Activated CD8-positive, alpha-beta T cell treated with anti-CD3 and anti-CD28 coated beads, Interleukin-2, amount 10 ng/mL, durations not matched to agents 7 days and 5 days (primary cell): ENCODE data around the gene ESRRB. TPM values are rescaled to one million over a fixed set of nuclear protein-coding genes. Genes with fewer than 3 reads are reported as not detected.

Experiments used
- ATAC-seq: fragments of 150-1000 bp; cut with Tn5 transposase; one replicate; pipeline ENCODE4 v1.10.0; 2021; ENCODE audit warnings: moderate library complexity
- CTCF ChIA-PET: fragments of 350-600 bp; sonication (Branson Sonifier 250); formaldehyde crosslinking; loops from one replicate; lab custom pipeline; 2021; ENCODE audit warnings: antibody characterized with exemption; lab: Charles Lee
- POLR2A ChIA-PET: fragments of 350-600 bp; sonication (Branson Sonifier 250); formaldehyde crosslinking; loops from one replicate; lab custom pipeline; 2021; ENCODE audit warnings: antibody characterized with exemption; lab: Charles Lee
- DNase-seq: peaks from one replicate; pipeline ENCODE4 v3.0.0-alpha.2; 2020
- H3K27ac Mint-ChIP-seq: one replicate; pipeline ENCODE4 v1.8.0; 2021; ENCODE audit warnings: mild to moderate bottlenecking, mixed read lengths
- H3K27me3 Mint-ChIP-seq: one replicate; pipeline ENCODE4 v1.8.0; 2021; ENCODE audit warnings: low read depth, mixed read lengths
- H3K36me3 Mint-ChIP-seq: one replicate; pipeline ENCODE4 v1.8.0; 2021; ENCODE audit warnings: low read depth, mixed read lengths
- H3K4me1 Mint-ChIP-seq: one replicate; pipeline ENCODE4 v1.8.0; 2021; ENCODE audit warnings: low read depth, mixed read lengths
- H3K4me3 Mint-ChIP-seq: one replicate; pipeline ENCODE4 v1.8.0; 2021; ENCODE audit warnings: mild to moderate bottlenecking, mixed read lengths
- H3K9me3 Mint-ChIP-seq: one replicate; pipeline ENCODE4 v1.8.0; 2022; ENCODE audit warnings: mixed read lengths; ENCODE audit not compliant: insufficient read depth
- total RNA-seq, 2 experiments: library from RNA; stranded (reverse); gene quantifications; one replicate each; pipeline ENCODE4 v1.2.3, GENCODE V29; 2021

The ESRRB gene
- total RNA-seq, 2 experiments from 2014 or later = 0.05 TPM; not detected in 1

GRCh38 chr14:76463105-76463504 is 87.2 kb downstream of the ESRRB start:
- Mint-ChIP-seq H3K4me1 (no peaks in the 10 kb centered on the region), H3K4me3 (no peak overlapping the region), H3K36me3 (no peaks in the 10 kb centered on the region), H3K27ac (no peak overlapping the region), H3K9me3 (no peaks in the 10 kb centered on the region), H3K27me3 (no peaks in the 10 kb centered on the region)
- POLR2A ChIA-PET = no interaction called here
- ATAC-seq (no peak), DNase-seq (no peak)
- CTCF ChIA-PET = no interaction called here

DNA sequence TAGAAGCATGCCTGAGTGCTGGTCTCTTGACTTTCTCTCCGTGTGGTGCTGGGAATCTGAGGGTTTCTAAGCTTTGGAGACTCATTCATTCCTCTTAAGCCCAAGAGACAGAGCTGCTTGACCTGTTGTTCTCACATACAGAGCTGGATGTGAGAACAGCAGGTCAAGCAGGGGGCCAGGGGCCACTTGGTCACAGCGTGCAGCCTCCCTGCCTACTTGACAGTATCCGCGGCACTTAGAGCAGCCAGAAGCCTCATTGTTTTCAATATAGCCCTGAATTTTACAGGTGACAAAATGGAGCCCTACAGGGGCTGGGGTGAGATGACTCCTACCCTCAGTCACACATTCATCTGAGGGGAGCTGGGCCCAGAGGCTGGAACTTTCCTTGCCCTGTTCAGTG is 88.9 kb downstream of the ESRRB start:
- H3K27me3 Mint-ChIP-seq = no peaks in the 10 kb centered on the region
- H3K9me3 Mint-ChIP-seq = no peaks in the 10 kb centered on the region
- POLR2A ChIA-PET = no interaction called here
- no peaks in the 10 kb centered on the region for H3K4me1 Mint-ChIP-seq
- H3K4me3 Mint-ChIP-seq = no peak overlapping the region
- DNase-seq = no peak
- no peak overlapping the region for H3K27ac Mint-ChIP-seq
- ATAC-seq = no peak
- no peaks in the 10 kb centered on the region for H3K36me3 Mint-ChIP-seq
- CTCF ChIA-PET = no interaction called here

DNA sequence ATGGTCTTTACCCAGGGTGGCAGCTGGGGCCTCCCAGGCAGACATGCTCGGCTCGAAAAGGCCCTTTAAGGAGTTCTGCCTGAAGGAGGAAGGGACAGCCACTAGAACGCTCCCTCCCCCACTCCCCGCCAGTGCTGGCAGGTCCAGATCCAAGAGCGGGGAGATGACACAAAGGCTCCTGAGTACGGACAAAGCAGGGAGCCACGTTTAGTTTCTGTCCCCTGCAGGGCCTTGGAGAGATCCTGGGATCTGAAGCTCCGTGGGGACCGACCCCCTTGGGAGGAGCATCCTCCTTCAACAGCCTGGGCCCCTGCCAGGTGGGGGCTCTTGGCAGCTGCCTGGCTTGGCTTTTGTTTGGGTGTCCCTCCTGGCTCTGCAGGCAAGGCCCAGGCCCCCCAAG is 89.7 kb downstream of the ESRRB start:
- Mint-ChIP-seq H3K27me3 (peaks cover 4% of the 10 kb centered on the region), H3K4me3 (no peak overlapping the region), H3K36me3 (no peaks in the 10 kb centered on the region), H3K27ac (no peak overlapping the region), H3K9me3 (no peaks in the 10 kb centered on the region), H3K4me1 (no peaks in the 10 kb centered on the region)
- ATAC-seq = no peak
- DNase-seq = no peak
- POLR2A ChIA-PET = no interaction called here
- CTCF ChIA-PET = no interaction called here

DNA sequence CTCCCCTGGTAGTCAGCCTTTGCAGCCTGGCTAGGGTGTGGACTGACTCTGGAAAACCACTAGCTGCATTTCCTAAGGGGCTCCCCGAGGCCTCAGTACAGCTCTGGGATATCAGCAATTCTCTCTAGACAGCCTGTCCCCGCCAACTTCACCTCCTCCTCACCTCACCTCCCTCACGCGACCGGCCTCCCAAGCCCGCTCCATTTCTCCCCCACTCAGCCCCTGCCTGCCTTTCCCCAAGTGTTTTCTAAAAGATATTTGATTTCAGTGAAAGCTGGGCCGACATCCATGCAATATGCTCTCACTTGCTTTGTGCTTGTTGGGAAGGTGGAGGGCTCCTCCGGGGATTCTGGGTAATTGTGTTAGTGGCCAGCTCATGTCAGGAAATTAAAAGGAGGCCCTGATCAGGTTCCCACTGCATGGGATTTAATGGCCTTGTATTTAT is 91.8 kb downstream of the ESRRB start:
- no peaks in the 10 kb centered on the region for H3K4me1 Mint-ChIP-seq
- no peaks in the 10 kb centered on the region for H3K36me3 Mint-ChIP-seq
- DNase-seq = no peak
- CTCF ChIA-PET = interaction anchor here (2.1 kb wide), 1 partner anchor 11 kb away, joined by 4 read pairs; no protein-coding TSS in a partner anchor
- peaks cover 6% of the 10 kb centered on the region for H3K27me3 Mint-ChIP-seq
- H3K9me3 Mint-ChIP-seq = no peaks in the 10 kb centered on the region
- no peak for ATAC-seq
- H3K27ac Mint-ChIP-seq = no peak overlapping the region
- H3K4me3 Mint-ChIP-seq = no peak overlapping the region
- POLR2A ChIA-PET = no interaction called here

DNA sequence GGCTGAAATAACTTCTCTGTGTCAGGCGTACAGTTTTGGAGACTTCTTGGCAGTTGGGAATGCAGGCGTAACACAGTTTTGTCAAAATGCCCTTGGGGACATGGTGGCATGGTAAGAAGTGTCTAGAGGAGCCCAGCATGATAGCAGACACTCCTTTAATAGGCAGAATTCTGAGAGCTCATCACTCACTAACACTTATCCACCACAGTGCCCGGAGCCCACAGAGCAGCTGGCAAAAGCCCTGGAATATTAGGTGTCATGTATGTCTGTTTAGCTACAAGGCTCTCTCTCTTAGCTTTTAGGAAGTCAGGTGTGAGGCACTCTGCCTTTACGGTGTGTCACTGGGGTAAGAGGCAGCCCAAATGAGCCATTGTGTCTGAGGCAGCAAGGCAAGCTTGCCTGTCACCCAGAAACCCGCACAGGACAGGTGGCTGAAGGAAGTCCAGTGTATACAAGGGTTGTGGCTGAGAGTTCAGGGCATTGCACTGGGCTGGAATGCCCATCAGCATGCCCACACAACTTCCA is 96.3 kb downstream of the ESRRB start:
- no peaks in the 10 kb centered on the region for H3K4me1 Mint-ChIP-seq
- DNase-seq (no peak), ATAC-seq (no peak)
- POLR2A ChIA-PET = no interaction called here
- peaks cover 6% of the 10 kb centered on the region for H3K27me3 Mint-ChIP-seq
- no peak overlapping the region for H3K27ac Mint-ChIP-seq
- H3K36me3 Mint-ChIP-seq = no peaks in the 10 kb centered on the region
- no peaks in the 10 kb centered on the region for H3K9me3 Mint-ChIP-seq
- H3K4me3 Mint-ChIP-seq = no peak overlapping the region
- CTCF ChIA-PET = interaction anchor here (1.4 to 1.8 kb wide), 2 partner anchors 16 to 85 kb away, joined by 4 to 6 read pairs; no protein-coding TSS in a partner anchor

DNA sequence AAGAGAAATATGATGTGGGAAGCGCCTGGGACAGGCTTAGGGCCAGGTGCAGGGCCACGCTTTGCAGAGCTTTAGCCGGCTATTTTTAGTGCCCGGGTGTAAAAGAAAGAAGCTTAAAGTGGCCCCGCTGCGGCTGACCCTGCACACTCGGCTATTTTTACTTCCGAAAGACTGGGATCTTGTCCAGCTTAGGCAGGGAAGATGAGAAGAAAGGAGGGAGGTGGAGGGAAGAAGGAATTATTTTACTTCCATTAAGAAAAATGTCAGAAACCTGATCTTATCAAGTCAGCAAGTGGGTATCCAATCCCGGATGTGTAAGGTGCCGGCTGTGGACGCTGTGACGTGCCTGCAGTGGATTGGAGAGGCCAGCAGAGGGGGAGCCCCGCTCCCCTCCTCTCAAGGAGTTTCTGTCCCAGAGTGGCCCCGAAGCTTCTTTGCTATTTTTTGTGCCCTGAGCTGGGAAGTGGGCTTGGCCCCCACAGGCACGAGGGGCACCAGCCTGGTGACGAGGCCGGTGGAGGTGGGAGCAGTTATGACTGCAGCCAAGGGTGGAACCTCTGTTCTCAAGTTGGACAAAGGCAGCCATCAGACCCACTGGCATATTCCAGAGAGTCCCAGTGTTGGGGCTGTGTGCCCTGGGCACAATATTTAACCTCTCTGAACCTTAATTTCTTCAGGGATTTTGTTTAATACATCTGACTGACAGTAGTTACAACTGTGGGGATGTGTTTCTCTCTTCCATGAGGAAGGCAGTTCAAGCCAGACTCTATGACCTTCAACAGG is 97.7 kb downstream of the ESRRB start:
- CTCF ChIA-PET = interaction anchor here (1.8 kb wide), 1 partner anchor 17 kb away, joined by 6 read pairs; no protein-coding TSS in a partner anchor
- Mint-ChIP-seq H3K4me3 (no peak overlapping the region), H3K27ac (no peak overlapping the region), H3K9me3 (no peaks in the 10 kb centered on the region), H3K36me3 (no peaks in the 10 kb centered on the region), H3K4me1 (no peaks in the 10 kb centered on the region), H3K27me3 (peaks cover 6% of the 10 kb centered on the region)
- DNase-seq (no peak), ATAC-seq (no peak)
- POLR2A ChIA-PET = no interaction called here

DNA sequence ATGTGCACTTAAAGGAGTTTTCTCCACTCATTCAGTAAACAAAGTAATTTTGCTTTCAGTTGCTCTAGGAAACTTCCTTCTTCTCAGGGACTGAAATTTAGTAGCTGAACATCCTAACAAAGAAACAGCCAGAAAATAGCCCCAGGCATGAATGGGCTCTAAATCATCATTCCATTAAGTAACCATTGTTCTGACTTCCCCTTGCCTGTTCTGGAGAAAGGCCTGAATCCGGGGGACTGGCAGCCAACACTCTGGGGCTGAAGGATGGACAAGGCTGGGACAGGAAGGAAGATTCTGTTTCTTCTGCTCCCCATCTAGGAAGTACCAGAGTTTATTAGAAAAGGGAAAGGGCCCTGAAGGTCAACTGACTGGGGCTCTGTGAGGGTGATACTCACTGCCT is 104.5 kb downstream of the ESRRB start:
- no peak for ATAC-seq
- no peak overlapping the region for H3K4me3 Mint-ChIP-seq
- ChIA-PET CTCF (no interaction called here), POLR2A (no interaction called here)
- H3K9me3 Mint-ChIP-seq = no peaks in the 10 kb centered on the region
- no peak overlapping the region for H3K27ac Mint-ChIP-seq
- no peaks in the 10 kb centered on the region for H3K27me3 Mint-ChIP-seq
- no peaks in the 10 kb centered on the region for H3K36me3 Mint-ChIP-seq
- DNase-seq = no peak
- no peaks in the 10 kb centered on the region for H3K4me1 Mint-ChIP-seq

DNA sequence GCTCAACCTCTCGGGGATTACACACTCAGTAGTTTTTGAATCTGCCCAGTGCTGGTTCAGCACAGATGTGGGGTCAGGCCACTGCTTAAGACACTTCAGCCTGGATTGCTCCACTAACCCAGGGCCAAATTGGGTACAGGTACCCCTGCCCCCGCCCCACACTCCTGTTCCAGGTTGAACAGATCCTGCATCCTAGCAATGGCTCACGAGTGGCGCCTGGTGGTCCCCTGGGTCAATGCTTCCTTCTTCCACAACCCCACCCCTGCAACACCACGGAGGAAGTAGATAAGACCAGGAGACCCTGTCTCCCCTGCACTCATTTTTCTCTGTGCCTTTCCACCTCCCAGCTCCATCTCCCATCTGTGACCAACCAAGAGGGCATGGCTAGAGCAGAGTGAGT is 108.4 kb downstream of the ESRRB start:
- H3K27ac Mint-ChIP-seq = no peak overlapping the region
- no peaks in the 10 kb centered on the region for H3K36me3 Mint-ChIP-seq
- H3K27me3 Mint-ChIP-seq = no peaks in the 10 kb centered on the region
- no peaks in the 10 kb centered on the region for H3K4me1 Mint-ChIP-seq
- POLR2A ChIA-PET = no interaction called here
- CTCF ChIA-PET = no interaction called here
- no peaks in the 10 kb centered on the region for H3K9me3 Mint-ChIP-seq
- H3K4me3 Mint-ChIP-seq = no peak overlapping the region
- no peak for DNase-seq
- no peak for ATAC-seq

- Mint-ChIP-seq H3K36me3 (no peaks in the 10 kb centered on the region), H3K9me3 (no peaks in the 10 kb centered on the region), H3K4me1 (no peaks in the 10 kb centered on the region), H3K27me3 (no peaks in the 10 kb centered on the region), H3K27ac (no peak overlapping the region), H3K4me3 (no peak overlapping the region)
- no peak for DNase-seq
- ATAC-seq = no peak
- ChIA-PET POLR2A (no interaction called here), CTCF (no interaction called here)
Measured at GRCh38 chr14:76486251-76486743, 110.4 kb downstream of the ESRRB start.

- no peaks in the 10 kb centered on the region for H3K36me3 Mint-ChIP-seq
- H3K4me3 Mint-ChIP-seq = no peak overlapping the region
- H3K9me3 Mint-ChIP-seq = no peaks in the 10 kb centered on the region
- no peaks in the 10 kb centered on the region for H3K27me3 Mint-ChIP-seq
- CTCF ChIA-PET = no interaction called here
- H3K27ac Mint-ChIP-seq = no peak overlapping the region
- ATAC-seq (no peak), DNase-seq (no peak)
- POLR2A ChIA-PET = no interaction called here
- H3K4me1 Mint-ChIP-seq = no peaks in the 10 kb centered on the region
Measured at GRCh38 chr14:76488551-76488950, 112.6 kb downstream of the ESRRB start.

DNA sequence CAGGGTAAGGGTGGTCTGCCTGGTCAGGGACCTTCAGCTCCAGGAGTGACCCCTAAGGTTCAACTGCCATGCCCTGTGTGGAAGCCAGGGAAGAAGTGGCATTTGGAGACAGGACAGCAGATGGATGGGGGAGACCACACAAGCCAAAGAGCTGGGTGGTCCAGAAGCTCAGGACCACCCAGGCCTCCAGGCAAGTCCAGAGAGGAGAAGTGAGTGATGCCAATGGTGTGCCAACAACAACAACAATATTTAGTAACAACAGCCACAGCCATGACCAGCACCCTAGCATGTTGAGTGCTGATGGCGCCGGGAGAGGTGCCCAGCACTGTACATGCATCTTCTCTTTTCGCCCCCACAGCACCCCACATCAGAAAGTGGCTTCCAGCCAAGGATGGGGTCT is 113.7 kb downstream of the ESRRB start:
- Mint-ChIP-seq H3K36me3 (no peaks in the 10 kb centered on the region), H3K4me1 (no peaks in the 10 kb centered on the region), H3K9me3 (no peaks in the 10 kb centered on the region), H3K27ac (no peak overlapping the region), H3K27me3 (no peaks in the 10 kb centered on the region), H3K4me3 (no peak overlapping the region)
- no peak for DNase-seq
- ChIA-PET POLR2A (no interaction called here), CTCF (no interaction called here)
- no peak for ATAC-seq

- CTCF ChIA-PET = no interaction called here
Measured at GRCh38 chr14:76490111-76490510, 114.2 kb downstream of the ESRRB start.

More at GRCh38 chr14:76490111-76490510, 114.2 kb downstream of the ESRRB start:
- Mint-ChIP-seq H3K9me3 (no peaks in the 10 kb centered on the region), H3K4me1 (no peaks in the 10 kb centered on the region), H3K4me3 (no peak overlapping the region), H3K27ac (no peak overlapping the region), H3K27me3 (no peaks in the 10 kb centered on the region), H3K36me3 (no peaks in the 10 kb centered on the region)
- ATAC-seq = no peak
- POLR2A ChIA-PET = no interaction called here
- no peak for DNase-seq
